H1 (cell line): ENCODE data around the gene GPR31. TPM values are rescaled to one million over a fixed set of nuclear protein-coding genes. Genes with fewer than 3 reads are reported as not detected.

ENCODE experiments used
- CBX8 ChIP-seq: fragments of 300-800, 300-1000 bp; sonication (generic); IDR thresholded peaks from 2 replicates; pipeline ENCODE4 v1.7.1; 2016; ENCODE audit warnings: low read depth, low read length, borderline replicate concordance
- CREB1 ChIP-seq: IDR thresholded peaks from 2 replicates; pipeline ENCODE4 v1.6.1; 2012; ENCODE audit warnings: inconsistent platforms
- CTBP2 ChIP-seq: IDR thresholded peaks from 2 replicates; pipeline ENCODE4 v1.7.0; 2011; ENCODE audit warnings: borderline replicate concordance, mild to moderate bottlenecking, moderate library complexity, mixed read lengths, low read length; ENCODE audit not compliant: insufficient read depth, insufficient read length
- JUN ChIP-seq: IDR thresholded peaks from 2 replicates; pipeline ENCODE4 v1.6.1; 2011; ENCODE audit warnings: low read depth, mild to moderate bottlenecking, improper control_type of control experiment, low read length
- POLR2AphosphoS5 ChIP-seq: IDR thresholded peaks from 2 replicates; pipeline ENCODE4 v1.6.1; 2011; ENCODE audit warnings: low read depth, low read length
- polyA plus RNA-seq, 7 experiments: library from polyadenylated mRNA; depleted of rRNA in 3 of 7; stranded (reverse) in 5 of 7; unstranded in 2 of 7; fragments of >200 nt in 5 of 7; fragments of 200-250 nt in 2 of 7; gene quantifications; 1 replicate in 5 of 7; 2 replicates in 1 of 7; 4 replicates in 1 of 7; pipeline versions ENCODE4 v1.2.1 to v1.2.3, GENCODE V29; 2011 to 2013; ENCODE audit warnings: missing spikeins in 2 of 7, mixed read lengths in 2 of 7
- total RNA-seq: library from RNA; stranded (reverse); fragmentation: NEBNext Ultra II Directional; extraction: Animal tissue kit (Norgen Biotek cat#: 25700); gene quantifications from 2 replicates; pipeline ENCODE4 v1.2.1, GENCODE V29; 2021
- TF ChIP-seq, protein P1 (sequence below): IDR thresholded peaks from 2 replicates; pipeline ENCODE4 v1.6.1; 2012; ENCODE audit warnings: low read length, inconsistent platforms
- TF ChIP-seq, protein P2 (sequence below): IDR thresholded peaks from 2 replicates; pipeline ENCODE4 v1.6.1; 2011; ENCODE audit warnings: low read length, improper control_type of control experiment

The GPR31 gene
- total and polyA plus RNA-seq, 2 of the 8 experiments (the other 6 are each of a cell fraction or from before 2014, with no cell fraction given), result not detected

DNA sequence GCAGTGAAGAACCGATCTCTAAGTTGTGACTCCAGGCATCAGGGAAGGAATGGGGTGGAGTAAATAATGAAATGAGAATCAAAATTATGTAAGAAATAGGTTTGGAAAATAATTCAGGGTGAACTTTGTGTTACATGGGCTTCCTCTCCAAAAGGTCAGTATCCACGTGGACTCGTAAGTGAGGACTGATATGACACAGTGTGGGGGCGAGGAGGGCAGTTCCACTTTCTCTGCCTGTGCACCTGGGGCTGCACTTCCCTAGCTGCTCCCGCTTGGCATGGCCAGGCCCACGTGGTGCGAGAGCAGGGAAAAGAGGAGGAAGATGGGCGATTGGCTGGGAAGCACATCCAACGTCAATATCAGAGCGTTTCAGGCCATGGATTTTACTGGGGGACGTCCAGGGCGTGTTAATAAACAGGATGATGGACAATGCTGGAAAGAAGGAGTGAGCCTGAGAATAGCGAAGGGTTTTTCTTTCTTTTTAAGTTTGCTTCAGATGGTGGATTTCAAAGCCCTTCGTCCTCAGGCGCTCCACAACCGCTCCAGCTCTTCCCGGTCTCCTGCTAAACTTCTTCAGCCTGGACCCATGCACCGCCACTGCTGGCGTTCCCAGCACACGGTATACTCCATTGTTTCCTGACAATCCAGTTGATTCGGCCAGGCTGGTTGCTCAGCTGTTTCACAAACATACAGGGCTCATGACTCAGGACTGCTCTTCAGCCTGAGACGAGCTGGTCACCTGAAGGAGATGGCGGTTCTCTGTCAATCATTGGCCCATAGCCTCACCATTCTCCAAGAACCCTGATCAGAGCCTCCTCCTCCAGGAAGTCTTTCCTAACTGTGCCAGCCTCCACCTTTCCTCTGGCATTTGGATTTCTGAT is 23.1 kb downstream of the GPR31 start (continued):
- TF ChIP-seq CTBP2 (no peak), CREB1 (no peak), POLR2AphosphoS5 (no peak), JUN (no peak), CBX8 (no peak)
- TF ChIP-seq, protein P1, sequence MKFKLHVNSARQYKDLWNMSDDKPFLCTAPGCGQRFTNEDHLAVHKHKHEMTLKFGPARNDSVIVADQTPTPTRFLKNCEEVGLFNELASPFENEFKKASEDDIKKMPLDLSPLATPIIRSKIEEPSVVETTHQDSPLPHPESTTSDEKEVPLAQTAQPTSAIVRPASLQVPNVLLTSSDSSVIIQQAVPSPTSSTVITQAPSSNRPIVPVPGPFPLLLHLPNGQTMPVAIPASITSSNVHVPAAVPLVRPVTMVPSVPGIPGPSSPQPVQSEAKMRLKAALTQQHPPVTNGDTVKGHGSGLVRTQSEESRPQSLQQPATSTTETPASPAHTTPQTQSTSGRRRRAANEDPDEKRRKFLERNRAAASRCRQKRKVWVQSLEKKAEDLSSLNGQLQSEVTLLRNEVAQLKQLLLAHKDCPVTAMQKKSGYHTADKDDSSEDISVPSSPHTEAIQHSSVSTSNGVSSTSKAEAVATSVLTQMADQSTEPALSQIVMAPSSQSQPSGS, result no peak
- TF ChIP-seq, protein P2, sequence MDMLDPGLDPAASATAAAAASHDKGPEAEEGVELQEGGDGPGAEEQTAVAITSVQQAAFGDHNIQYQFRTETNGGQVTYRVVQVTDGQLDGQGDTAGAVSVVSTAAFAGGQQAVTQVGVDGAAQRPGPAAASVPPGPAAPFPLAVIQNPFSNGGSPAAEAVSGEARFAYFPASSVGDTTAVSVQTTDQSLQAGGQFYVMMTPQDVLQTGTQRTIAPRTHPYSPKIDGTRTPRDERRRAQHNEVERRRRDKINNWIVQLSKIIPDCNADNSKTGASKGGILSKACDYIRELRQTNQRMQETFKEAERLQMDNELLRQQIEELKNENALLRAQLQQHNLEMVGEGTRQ, result no peak
